Measurements from ENCODE around the gene PRTG. TPM values are rescaled to one million over a fixed set of nuclear protein-coding genes. Genes with fewer than 3 reads are reported as not detected.

The PRTG gene
- total and polyA plus RNA-seq, 2 donors (not counting 3 experiments of a cell fraction or from before 2014, with no cell fraction given): 3.4 to 12.4 TPM

- Histone ChIP-seq H3K27me3 (ENCODE audit: control insufficient read depth in 2 of 2, insufficient read depth in 2 of 2, low read length in 2 of 2) (no peaks in the 10 kb centered on the region), H3K9me1 (replicated peaks; ENCODE audit: control insufficient read depth, extremely low read depth, insufficient read depth, low read length) (no peaks in the 10 kb centered on the region), H4K20me1 (replicated peaks; ENCODE audit: control insufficient read depth, extremely low read depth, insufficient read depth, low read length) (no peaks in the 10 kb centered on the region), H3K27ac (ENCODE audit: insufficient read depth, low read depth, low read length) (no peak overlapping the region), H3K9ac (replicated peaks; ENCODE audit: extremely low read depth, insufficient read depth, low read length) (no peak overlapping the region), H2AFZ (ENCODE audit: low read depth, low read length) (no peak overlapping the region), H3K9me3 (replicated peaks; ENCODE audit: control insufficient read depth, insufficient read depth, low read length) (no peaks in the 10 kb centered on the region), H3K4me3 (replicated peaks in 1 of 3; ENCODE audit: insufficient read depth in 1 of 3, low read depth in 1 of 3, low read length in 3 of 3) (no peak overlapping the region), H3K36me3 (ENCODE audit: control insufficient read depth in 2 of 2, extremely low read depth in 1 of 2, insufficient read depth in 2 of 2, low read length in 2 of 2) (no peaks in the 10 kb centered on the region), H3K4me2 (ENCODE audit: insufficient read depth, low read length) (no peak overlapping the region), H3K4me1 (ENCODE audit: control insufficient read depth, extremely low read depth, insufficient read depth, low read length) (no peaks in the 10 kb centered on the region), H3K79me2 (ENCODE audit: control insufficient read depth, insufficient read depth, low read length) (no peaks in the 10 kb centered on the region)
- DNase-seq (ENCODE audit: low read depth, low spot score) (no peak), FAIRE-seq (no peak)
- TF ChIP-seq FOS (IDR thresholded peaks at IDR 0.05; ENCODE audit: borderline replicate concordance, insufficient read depth, low read length) (no peak), MYC (IDR thresholded peaks at IDR 0.05; ENCODE audit: low read depth, low read length) (no peak), POLR2AphosphoS5 (IDR thresholded peaks at IDR 0.05; ENCODE audit: insufficient read depth, low read depth, low read length) (no peak), CTCF (IDR thresholded peaks at IDR 0.05; ENCODE audit: extremely low read depth in 1 of 2, insufficient read depth in 1 of 2, low read depth in 1 of 2, low read length in 2 of 2) (no peak), GATA2 (IDR thresholded peaks at IDR 0.05; ENCODE audit: insufficient read depth, insufficient read length, low read depth, low read length) (no peak), JUN (IDR thresholded peaks at IDR 0.05; ENCODE audit: borderline replicate concordance, insufficient read depth, insufficient read length, low read depth) (no peak), EZH2 (IDR thresholded peaks at IDR 0.05; ENCODE audit: borderline replicate concordance, low read depth, low read length, severe bottlenecking) (no peak), MAX (IDR thresholded peaks at IDR 0.05; ENCODE audit: insufficient read depth, insufficient read length) (no peak), POLR2A (IDR thresholded peaks at IDR 0.05; ENCODE audit: low read depth, low read length) (no peak)
- intact Hi-C loops (cut with micrococcal nuclease) (loop anchor here (1.0 kb wide), 1 partner anchor 16 kb away; no protein-coding TSS in a partner anchor), dilution Hi-C loops (cut with MboI; ENCODE audit: extremely low pct_ligation_motif_present, low sequenced_read_pairs) (no loop called here)
- BruUV-seq (replicated peaks): no TSS peak
- CTCF ChIA-PET: no interaction called here
- POLR2A ChIA-PET: no interaction called here
Measured at GRCh38 chr15:55562601-55563000, 180.4 kb downstream of the PRTG start.

Small RNAs within 50 kb of the gene (small RNA-seq; reads per million reads assigned to genes)
- not detected for gene AC009997.1 (ENCODE audit: insufficient read depth, insufficient read length, low read depth, low replicate concordance)

Other genes with a start within 250 kb of the PRTG start
- 4.0 and 4.6 TPM in 2 replicates for gene DNAAF4, start 234.9 kb downstream of the PRTG start, total RNA-seq
- gene DNAAF4, start 234.9 kb downstream of the PRTG start, polyA plus RNA-seq: 2.1 and 3.4 TPM in 2 replicates
- 5.7 and 7.6 TPM in 2 replicates for gene PYGO1, start 154.8 kb downstream of the PRTG start, total RNA-seq
- gene PYGO1, start 154.8 kb downstream of the PRTG start, polyA plus RNA-seq: 1.4 and 1.9 TPM in 2 replicates

Measured in endothelial cell of umbilical vein (primary cell).